ENCODE data around the gene ASPA.
"Not testable (repeated sequence)": the region's sequence is repeated elsewhere in the genome, so short reads cannot be mapped to it uniquely, and the experiment has no call there.

The ASPA gene

DNA sequence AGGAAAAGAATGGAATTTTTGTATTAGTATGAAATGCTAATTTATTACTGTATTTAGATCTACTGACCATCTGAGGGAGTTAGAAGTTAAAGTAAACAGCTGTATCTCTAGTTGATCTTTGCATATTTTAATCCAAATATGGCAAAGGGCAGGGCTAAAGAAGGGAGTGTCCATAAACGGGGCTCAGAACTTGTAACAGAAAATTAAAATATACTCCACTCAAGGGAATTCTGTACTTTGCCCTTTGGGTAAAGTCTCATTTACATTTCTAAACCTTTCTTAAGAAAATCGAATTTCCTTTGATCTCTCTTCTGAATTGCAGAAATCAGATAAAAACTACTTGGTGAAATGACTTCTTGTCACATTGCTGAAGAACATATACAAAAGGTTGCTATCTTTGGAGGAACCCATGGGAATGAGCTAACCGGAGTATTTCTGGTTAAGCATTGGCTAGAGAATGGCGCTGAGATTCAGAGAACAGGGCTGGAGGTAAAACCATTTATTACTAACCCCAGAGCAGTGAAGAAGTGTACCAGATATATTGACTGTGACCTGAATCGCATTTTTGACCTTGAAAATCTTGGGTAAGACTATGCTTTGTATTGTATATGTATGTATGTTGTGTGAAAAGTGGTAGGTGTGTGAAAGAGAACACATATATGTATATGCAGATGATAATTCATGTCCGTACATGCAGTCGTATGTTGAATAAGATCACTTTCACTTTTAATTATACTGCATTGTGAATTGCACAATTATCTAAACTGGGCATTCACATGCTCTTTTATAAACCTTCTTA lies at the start of gene ASPA:
TSS of gene ASPA (plus strand) at position 186 of the 799 bp plus-strand sequence. CDS start at position 349, 163 bp downstream.
- no peak for DNase-seq (ENCODE audit: low read depth in 2 of 2)

DNA sequence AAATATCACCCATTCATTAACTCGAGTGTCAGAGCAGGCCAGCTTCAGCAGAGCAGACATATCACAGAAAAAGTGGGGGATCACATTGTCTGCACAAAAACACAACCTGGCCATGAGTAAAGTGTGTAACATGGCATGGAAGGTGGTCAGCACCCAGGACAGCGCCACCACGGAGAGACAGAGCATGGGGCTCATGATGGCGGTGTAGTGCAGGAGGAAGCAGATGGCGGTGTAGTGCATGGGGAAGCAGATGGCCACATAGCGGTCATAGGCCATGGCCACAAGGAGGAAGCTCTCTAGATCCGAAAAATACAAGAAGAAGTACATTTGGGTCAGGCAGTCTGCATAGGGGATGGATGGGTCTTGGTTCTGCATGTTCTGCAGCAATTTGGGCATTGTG lies 42.6 kb upstream of the ASPA start:
- not testable (repeated sequence) for DNase-seq (ENCODE audit: low read depth in 2 of 2)

DNA sequence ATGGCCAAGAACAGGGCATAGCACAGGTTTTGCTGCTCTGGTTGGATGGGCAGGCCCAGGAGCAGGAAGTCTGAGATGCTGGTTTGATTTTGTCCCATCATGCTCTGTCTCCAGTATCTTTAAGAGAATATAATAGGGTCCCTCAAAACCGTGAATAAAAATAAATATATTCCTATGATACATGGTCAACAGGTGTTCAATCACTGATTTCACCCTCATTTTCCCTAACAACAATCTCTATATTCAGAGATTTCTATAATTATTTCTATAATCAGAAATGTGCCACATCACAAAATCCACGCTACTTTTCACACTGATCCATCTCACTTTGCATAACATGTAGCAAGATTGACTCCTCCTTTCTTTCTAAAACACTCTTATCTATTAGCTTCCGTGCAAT lies 42.1 kb upstream of the ASPA start, which contains the start of gene OR1E2:
TSS of gene OR1E2 (minus strand) at position 101 of the 400 bp plus-strand sequence. CDS start at position 101, 0 bp downstream.
- DNase-seq (ENCODE audit: low read depth in 2 of 2) = no peak

DNA sequence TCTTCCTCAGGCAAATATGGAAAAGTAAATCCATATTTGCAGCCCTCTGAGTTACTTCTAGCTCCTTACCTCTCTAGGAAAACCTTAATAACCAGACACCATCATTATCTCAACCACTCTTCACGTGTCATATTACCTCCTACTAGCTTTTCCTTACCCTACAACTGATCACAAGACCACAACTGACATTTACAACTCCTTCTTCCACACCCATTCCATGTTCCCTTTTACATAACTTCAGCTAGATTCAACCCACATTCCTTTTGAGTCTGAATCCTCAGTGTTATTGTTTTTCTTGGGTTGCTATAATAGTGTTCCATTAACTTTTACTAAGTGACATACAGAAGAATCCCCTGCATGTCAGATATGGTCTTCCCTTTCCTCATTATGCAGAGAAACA lies 37.4 kb upstream of the ASPA start:
- DNase-seq (ENCODE audit: low read depth in 2 of 2) = no peak

DNA sequence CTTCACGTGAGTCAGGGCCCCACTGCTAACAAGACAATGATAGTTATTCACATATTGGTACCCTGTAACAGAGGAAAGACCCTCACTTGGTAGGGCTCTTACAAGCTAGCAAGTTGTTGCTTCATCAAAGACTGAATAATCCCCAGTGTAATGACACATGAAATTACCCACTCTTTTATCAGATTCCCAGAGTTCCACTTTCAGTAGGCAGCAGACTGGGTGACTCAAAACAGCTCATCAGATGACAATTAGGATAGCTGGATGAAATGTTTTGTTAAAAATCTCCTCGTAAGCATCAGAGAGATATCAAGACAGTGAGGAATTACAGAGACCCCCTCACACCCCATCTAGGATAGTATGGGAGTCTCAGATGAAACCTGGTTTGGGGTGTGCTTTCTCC lies 35.3 kb upstream of the ASPA start:
- DNase-seq (ENCODE audit: low read depth in 2 of 2) = no peak

DNA sequence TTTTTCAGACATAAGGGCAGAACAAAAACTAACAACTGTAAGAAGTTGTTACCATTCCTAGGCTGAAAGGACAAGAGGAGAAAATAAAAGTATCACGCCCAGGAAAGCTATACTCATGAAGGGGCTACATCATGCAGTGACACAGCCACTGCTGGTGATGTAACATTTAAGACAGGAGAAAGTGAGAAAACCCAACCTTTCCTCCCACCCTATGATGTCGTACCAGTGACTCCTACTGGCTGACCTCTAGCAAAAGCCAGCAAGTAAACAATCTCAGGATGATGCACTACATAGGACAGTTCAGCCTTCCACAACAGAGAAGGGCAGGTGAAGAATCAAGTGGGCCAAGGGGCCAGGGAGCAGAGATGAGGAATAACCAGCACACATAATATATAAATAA lies 28.2 kb upstream of the ASPA start:
- DNase-seq (ENCODE audit: low read depth in 2 of 2) = no peak

DNA sequence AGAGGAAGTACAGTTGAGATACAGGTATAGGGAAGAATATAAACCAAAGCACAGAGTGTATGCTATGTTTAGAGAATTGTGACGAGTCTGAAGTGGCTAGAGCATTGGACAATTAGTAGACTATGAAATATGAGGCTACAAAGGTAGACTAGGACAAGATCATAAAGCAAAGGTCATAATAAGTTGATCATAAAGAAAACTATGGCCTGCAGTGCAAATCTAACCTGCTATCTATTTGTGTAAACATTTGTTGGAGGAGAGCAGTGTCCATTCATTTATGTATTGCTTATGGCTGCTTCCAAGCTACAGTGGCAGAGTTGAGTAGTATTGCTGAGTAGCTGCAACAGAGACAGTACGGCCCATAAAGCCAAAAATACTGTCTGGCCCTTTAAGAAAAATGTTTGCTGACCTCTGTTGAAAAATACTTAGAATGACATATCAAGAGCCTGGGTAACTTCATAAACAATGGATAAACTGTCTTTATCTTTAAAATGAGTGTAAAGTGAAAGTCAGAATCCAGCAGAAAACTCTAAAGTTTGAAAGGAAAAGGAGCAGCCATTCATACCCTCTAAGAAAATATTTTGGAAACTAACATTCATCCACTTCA lies 27.6 kb upstream of the ASPA start:
- DNase-seq (ENCODE audit: low read depth in 2 of 2) = no peak

DNA sequence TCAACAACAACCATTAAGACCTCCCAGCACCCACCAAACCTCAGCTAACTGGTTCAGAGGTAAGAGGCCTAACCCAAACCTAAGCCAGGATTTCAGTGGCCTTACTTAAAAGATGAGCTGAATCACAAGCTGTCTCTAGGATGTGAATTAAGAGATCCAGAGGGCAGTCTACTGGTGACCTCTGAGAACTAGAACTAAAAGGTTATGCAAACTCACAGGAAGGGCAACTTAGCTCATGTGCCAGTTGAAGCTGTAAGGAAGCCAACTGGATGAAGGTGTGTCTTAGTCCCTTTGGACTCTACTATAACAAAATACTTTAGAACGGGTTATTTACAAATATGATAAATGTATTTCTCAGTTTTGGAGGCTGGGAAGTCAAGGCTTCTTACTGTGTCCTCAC lies 9.4 kb upstream of the ASPA start:
- DNase-seq (ENCODE audit: low read depth in 2 of 2) = not testable (repeated sequence)

DNA sequence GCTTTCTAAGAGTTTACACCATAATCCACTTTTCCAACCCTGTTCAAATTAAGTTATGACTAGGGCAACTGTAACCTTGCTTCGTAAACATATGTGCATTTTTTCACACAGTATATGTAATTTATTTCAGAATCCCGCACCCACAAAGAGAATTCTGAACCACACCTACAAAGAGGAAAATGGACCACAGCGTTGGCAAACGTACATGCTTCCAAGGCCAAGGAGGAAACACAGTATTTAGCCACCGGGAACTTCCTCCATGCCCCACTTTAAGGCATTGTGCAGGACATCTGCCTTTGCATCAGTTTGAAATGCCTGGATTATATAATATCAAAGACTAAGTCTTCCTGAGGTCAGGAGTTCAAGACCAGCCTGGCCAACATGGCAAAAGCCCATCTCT lies 6.3 kb upstream of the ASPA start:
- DNase-seq (ENCODE audit: low read depth in 2 of 2) = no peak

DNA sequence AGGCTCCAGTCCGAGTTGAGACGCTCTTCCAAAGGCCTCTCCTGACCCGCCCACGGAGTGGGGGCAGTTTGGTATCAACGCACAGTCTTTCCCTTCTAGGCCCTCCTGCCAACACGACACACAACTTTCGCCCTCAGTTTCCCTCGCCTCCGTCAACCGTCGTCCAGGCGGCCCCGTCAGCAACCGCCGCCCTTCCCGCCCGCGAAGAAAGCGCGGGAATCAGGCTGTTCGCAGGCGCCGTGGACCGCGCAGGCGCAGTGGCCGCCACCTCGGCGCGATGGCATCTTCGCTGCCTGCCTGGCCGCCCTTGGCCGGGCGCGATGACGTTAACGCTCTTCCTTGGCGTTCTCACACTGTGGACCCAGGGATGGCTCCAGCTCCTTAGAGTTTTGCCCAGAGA lies 4.2 kb upstream of the ASPA start, which contains the start of gene SPATA22:
TSS of gene SPATA22 (minus strand) at position 221 of the 400 bp plus-strand sequence. CDS start 2,494 bp downstream, outside the sequence.
- no peak for DNase-seq (ENCODE audit: low read depth in 2 of 2)

DNA sequence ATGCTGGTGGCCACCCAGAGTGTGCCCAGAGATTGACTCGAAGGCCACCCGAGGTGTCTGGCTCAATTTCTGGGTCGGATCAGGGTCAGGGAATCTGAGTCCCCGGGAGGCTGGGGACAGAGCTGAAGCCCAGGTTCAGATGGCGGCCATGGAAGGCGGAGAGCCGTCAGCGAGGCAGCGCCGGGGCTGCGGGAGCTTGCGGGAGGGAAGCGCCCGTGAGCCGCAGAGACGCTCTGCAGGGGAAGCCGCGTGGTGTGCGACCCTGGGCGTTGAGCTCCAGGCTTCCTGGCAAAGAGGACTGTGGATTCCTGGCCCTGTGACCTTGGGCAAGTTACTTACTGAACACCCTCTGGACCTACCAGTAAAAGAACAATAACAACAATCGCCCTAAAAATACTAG lies 3.7 kb upstream of the ASPA start:
- DNase-seq (ENCODE audit: low read depth in 2 of 2) = no peak

DNA sequence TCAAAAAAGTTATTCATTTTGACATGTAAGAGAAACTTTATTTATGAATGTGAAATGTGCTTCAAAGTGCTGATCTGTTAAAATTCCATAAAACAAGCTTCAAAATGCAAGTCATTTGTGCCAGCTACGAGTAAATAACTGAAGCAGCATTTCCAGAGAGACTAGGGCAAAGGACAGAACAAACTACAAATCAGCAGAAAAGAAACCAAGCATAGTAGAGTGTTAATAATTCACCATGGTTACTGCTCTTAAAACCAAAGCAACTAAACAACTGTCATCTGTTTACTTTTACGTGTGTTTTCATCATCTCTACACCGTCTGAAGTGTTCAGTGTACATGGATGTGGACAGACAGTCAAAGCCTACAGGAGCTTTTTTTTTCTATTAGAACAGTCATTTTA lies 1.6 kb upstream of the ASPA start:
- no peak for DNase-seq (ENCODE audit: low read depth in 2 of 2)

DNA sequence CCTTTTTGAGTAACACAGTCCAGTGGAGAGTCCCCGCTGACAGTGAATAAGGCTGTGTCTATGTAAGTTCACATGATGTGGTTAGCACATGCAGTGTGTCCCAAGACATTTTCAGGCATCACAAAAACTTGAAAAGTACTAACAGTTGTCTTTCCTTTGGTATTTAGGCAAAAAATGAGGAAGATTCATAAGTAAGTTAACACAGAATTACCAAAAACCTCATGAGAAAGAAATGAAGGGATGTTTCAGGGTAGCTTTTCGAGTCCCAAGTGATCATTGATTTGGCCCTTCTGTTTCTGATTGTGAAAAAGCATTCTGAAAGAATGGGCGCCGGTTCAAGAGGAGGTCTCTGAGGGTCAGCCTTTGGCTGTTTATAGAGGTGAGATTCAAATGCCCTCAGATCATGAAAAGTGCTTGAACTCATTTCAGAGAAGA lies 529 bp upstream of the ASPA start:
- no peak for DNase-seq (ENCODE audit: low read depth in 2 of 2)

DNA sequence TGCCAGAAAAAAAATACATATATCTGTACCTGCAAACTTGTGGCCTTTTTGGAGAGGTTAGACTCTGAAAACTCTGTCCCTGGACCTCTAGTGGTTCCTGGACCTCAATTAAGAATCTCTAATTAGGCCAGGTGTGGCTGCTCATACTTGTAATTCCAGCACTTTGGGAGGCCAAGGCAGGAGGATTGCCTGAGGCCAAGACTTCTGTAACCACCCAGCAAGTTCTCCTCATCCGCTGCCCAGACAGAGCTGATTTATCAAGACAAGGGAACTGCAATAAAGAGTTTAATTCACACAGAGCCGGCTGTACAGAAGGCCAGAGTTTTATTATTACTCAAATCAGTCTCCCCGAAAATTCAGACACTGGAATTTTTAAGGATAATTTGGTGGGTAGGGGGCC lies 4.2 kb downstream of the ASPA start:
- no peak for DNase-seq (ENCODE audit: low read depth in 2 of 2)

DNA sequence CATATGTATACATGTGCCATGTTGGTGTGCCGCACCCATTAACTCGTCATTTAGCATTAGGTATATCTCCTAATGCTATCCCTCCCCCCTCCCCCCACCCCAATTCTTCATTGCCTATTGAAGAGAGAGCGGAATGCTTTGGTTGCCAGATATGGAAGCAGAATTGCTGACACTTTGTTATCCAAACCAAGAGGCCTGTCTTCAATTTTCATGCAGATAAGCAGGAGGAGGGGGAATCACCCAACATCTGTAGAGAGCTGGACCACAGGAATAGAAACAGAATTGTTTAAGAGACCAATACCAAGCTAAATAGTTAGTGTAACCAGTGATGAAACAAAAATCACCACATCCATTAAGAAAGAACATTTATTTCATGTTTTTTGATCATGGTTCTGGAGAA lies 7.1 kb downstream of the ASPA start:
- no peak for DNase-seq (ENCODE audit: low read depth in 2 of 2)

DNA sequence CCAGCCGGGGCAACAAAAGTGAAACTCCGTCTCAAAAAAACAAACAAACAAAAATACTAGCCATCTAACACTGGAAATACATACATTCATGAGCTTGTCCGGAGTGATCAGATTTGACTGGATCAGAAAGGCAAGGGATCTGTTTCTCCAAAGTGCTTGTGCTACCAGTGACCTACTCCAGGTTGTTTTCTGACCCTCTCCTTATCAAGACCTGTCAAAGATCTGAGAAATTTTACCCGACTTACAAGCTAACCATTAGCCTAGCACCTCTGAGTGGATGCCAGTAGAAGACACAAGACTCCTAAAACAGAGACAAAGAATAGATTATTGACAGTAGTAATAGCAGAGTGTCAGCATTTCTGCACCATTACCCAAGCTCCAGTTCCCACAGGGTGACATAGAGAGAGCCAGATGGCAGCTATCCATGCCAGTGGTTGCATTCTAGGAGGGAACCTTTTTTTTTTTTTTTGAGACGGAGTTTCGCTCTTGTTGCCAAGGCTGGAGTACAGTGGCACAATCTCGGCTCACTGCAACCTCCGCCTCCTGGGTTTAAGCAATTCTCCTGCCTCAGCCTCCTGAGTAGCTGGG lies 9.8 kb downstream of the ASPA start:
- DNase-seq (ENCODE audit: low read depth in 2 of 2) = no peak

DNA sequence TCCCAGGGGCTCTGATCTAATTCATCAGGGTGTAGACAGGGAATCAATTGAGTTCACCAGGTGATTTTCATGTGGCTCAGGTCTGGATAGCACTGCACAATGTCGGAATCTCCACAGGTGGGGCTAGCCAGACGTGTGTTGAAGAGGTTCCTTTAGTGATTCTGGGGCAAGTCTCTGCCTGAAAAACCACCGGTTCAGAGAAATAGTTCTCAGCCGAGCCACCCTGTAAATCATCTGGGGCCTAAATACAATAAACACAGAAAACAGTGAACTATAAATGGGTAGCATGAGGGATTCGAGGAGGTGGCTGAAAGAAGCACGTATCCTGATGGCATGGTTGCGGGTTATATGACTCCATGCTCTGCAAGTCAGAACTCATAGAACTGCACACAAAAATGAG lies 21.3 kb downstream of the ASPA start:
- DNase-seq (ENCODE audit: low read depth in 2 of 2) = no peak

DNA sequence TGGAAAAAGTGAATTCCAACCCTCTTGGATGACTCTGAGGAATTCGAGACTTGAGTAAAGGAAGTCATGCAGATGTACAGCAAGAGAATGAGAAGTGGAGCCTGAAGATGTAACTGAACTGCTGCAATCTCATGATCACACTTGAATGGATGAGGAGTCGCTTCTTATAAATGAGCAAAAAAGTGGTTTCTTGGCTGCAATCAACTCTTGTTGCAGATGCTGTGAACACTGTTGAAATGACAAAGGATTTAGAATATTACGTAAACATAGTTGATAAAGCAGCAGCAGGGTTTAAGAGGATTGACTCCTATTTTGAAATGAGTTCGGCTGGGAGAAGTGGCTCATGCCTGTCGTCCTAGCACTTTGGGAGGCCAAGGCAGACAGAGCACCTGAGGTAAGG lies 25.5 kb downstream of the ASPA start:
- no peak for DNase-seq (ENCODE audit: low read depth in 2 of 2)

DNA sequence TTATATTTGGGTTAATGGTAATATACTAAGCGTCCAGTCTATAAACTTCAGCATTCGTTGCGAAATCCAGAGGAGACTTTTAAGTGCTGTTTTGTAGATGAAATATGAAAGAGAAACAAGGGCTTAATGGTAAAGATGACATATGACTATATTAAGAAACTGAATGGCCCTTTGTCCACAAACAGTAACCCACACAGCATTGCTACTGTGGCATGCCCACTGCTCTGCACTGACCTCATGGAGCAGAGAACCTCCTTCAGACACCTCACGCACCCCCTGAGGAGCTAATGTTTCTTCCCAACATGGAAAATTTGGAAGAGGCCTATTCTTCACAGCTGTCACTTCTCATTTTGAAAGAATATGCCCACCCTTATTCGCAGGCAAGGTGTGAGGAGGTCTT lies 26.7 kb downstream of the ASPA start:
- DNase-seq (ENCODE audit: low read depth in 2 of 2) = no peak

DNA sequence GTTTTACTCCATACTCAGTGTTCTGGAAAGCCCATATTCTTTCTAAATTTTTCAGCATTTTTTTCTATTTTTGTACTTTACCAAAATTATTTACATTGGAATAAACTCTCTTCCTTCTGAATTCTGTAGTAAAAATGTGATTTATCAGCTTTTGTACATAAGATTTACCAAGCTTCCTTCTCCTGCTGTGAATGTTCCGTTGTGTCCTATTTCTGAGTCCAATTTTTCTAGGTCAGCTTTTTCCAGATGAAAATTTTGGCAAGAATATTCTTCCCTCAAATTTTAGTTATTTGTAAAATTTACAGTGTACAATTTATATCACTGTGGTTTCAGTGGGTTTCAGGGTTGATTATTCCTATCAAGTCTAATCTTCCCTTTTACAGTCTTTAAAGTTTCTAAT lies 27.5 kb downstream of the ASPA start:
- DNase-seq (ENCODE audit: low read depth in 2 of 2) = no peak

DNA sequence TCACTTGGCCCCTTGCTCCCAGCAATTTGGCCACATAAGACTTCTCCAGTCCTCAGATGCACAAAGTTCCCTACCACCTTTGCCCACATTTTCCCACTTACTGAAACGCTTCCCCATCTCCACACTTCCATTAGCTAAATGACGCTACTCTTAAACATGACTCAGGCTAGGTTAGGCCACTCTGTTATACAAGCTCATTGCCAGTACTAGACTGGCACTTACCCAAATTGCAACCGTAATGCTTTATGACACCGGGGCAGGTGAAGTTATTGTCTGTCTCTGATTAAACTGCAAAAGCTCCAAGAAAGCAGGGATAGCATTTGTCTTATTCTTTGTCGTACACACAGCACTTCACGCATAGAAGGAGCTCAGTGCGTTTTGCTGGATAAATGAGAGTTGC lies 29.2 kb downstream of the ASPA start:
- DNase-seq (ENCODE audit: low read depth in 2 of 2) = no peak

DNA sequence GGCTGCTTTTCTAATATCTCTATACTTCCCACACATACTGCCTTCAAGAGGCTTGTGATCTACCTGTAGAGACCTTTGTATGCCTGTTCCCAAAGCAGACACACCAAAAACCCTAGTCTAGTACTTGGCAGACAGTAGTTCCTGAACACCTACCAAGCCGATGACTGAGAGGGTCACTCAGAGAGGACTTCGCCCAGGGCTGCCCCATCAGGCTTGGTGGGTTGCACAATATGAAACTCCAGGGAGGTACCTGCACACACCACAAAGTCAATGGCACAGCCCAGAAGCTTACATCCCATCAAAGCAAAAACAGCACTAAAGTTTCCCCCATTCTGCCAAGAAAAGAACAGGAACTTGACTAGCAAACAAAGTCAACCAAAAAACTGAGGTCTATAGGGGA lies 30.3 kb downstream of the ASPA start:
- DNase-seq (ENCODE audit: low read depth in 2 of 2) = no peak

DNA sequence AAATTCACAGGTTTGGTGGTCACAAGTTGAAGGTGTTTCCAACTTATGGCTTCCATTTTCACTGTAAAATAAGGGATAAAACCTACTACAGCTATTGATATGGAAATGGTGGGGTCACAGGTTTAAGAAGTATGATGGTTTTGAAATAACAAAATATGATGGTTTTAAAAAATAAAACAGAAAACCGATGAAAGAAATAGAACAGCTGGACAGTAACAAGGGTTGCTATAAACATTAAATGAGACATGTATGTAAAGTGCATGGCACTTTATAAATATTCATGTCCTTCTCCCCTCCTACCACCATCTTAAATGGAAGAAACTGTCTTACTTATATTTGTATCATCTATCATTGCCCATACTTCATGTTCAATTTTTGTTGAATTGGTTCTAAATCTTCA lies 31.3 kb downstream of the ASPA start:
- DNase-seq (ENCODE audit: low read depth in 2 of 2) = no peak

Data from fibroblast of skin of left quadriceps (primary cell).